ENCODE data around the gene NPAS3.

NPAS3 gene

GRCh38 chr14:33184587-33184986 is 245.9 kb downstream of the NPAS3 start:
- no peak for DNase-seq (ENCODE audit: low spot score)

GRCh38 chr14:33186656-33187055 is 248.0 kb downstream of the NPAS3 start:
- DNase-seq (ENCODE audit: low spot score), result no peak

GRCh38 chr14:33188880-33189279 is 250.2 kb downstream of the NPAS3 start:
- no peak for DNase-seq (ENCODE audit: low spot score)

- DNase-seq (ENCODE audit: low spot score), result no peak
These were observed 253.2 kb downstream of the NPAS3 start for GRCh38 chr14:33191855-33192254.

GRCh38 chr14:33194551-33194950 is 255.9 kb downstream of the NPAS3 start:
- no peak for DNase-seq (ENCODE audit: low spot score)

GRCh38 chr14:33198684-33199083 is 260.0 kb downstream of the NPAS3 start:
- DNase-seq (ENCODE audit: low spot score), result no peak

- DNase-seq (ENCODE audit: low spot score), result no peak
These were observed 262.4 kb downstream of the NPAS3 start for GRCh38 chr14:33201116-33201515.

- no peak for DNase-seq (ENCODE audit: low spot score)
These were observed 268.3 kb downstream of the NPAS3 start for GRCh38 chr14:33206981-33207380.

- no peak for DNase-seq (ENCODE audit: low spot score)
These were observed 268.9 kb downstream of the NPAS3 start for GRCh38 chr14:33207467-33208017.

- DNase-seq (ENCODE audit: low spot score), result no peak
These were observed 271.6 kb downstream of the NPAS3 start for GRCh38 chr14:33210311-33210710.

GRCh38 chr14:33218026-33218425 is 279.3 kb downstream of the NPAS3 start:
- no peak for DNase-seq (ENCODE audit: low spot score)

- DNase-seq (ENCODE audit: low spot score), result no peak
These were observed 281.3 kb downstream of the NPAS3 start for GRCh38 chr14:33219957-33220356.

- DNase-seq (ENCODE audit: low spot score), result no peak
These were observed 290.7 kb downstream of the NPAS3 start for GRCh38 chr14:33229269-33229929.

- no peak for DNase-seq (ENCODE audit: low spot score)
These were observed 291.3 kb downstream of the NPAS3 start for GRCh38 chr14:33230021-33230420.

GRCh38 chr14:33232031-33232430 is 293.4 kb downstream of the NPAS3 start:
- no peak for DNase-seq (ENCODE audit: low spot score)

- no peak for DNase-seq (ENCODE audit: low spot score)
These were observed 298.5 kb downstream of the NPAS3 start for GRCh38 chr14:33237115-33237740.

- DNase-seq (ENCODE audit: low spot score), result no peak
These were observed 300.8 kb downstream of the NPAS3 start for GRCh38 chr14:33239465-33239864.

- no peak for DNase-seq (ENCODE audit: low spot score)
These were observed 301.8 kb downstream of the NPAS3 start for GRCh38 chr14:33240466-33240865.

- no peak for DNase-seq (ENCODE audit: low spot score)
These were observed 302.7 kb downstream of the NPAS3 start for GRCh38 chr14:33241331-33241730.

- no peak for DNase-seq (ENCODE audit: low spot score)
These were observed 310.6 kb downstream of the NPAS3 start for GRCh38 chr14:33249233-33249820.

GRCh38 chr14:33250963-33251362 is 312.3 kb downstream of the NPAS3 start:
- DNase-seq (ENCODE audit: low spot score), result no peak

GRCh38 chr14:33254342-33254741 is 315.7 kb downstream of the NPAS3 start:
- DNase-seq (ENCODE audit: low spot score), result no peak

- no peak for DNase-seq (ENCODE audit: low spot score)
These were observed 316.2 kb downstream of the NPAS3 start for GRCh38 chr14:33254861-33255395.
